HepG2 (cell line): Measurements from ENCODE around the gene CD207. TPM values are rescaled to one million over a fixed set of nuclear protein-coding genes. Genes with fewer than 3 reads are reported as not detected.

Experiments used
- ATAC-seq: fragments of 200-7000 bp; cut with Tn5 transposase; 3 replicates; pipeline ENCODE4 v1.9.1; 2020; ENCODE audit warnings: mild to moderate bottlenecking, moderate library complexity
- BruUV-seq: library from RNA; stranded (reverse); fragments of 400-500 nt; replicated peaks from 2 replicates; lab custom pipeline; 2021; lab: Mats Ljungman, UMichigan
- CTCF ChIA-PET: fragments of 300-600 bp; formaldehyde crosslinking; extraction: SDS; loops from one replicate; lab custom pipeline; 2021; ENCODE audit warnings: low total read pairs, inconsistent platforms, low intra/inter-chr PET ratio; lab: Yijun Ruan, JAX
- POLR2A ChIA-PET: fragments of 350-600 bp; sonication (Branson Sonifier 250); formaldehyde crosslinking; loops from one replicate; lab custom pipeline; 2020; ENCODE audit warnings: antibody characterized with exemption, inconsistent platforms; lab: Yijun Ruan, JAX
- DNase-seq: peaks from one replicate; pipeline ENCODE4 v3.0.0-alpha.2; 2015; ENCODE audit warnings: low spot score
- FAIRE-seq: peaks from 3 replicates; lab custom pipeline; 2011; peaks lifted over from hg19 to GRCh38; lab: Jason Lieb, UNC
- H2AFZ ChIP-seq: one replicate; pipeline ENCODE4 v1.6.1; 2011; ENCODE audit warnings: low read length, inconsistent platforms
- H3K27ac ChIP-seq: fragments of 300-600 bp; 3 replicates; pipeline ENCODE4 v1.8.0; 2011; ENCODE audit warnings: mixed run types, mild to moderate bottlenecking, mixed read lengths, low read length, inconsistent platforms; ENCODE audit not compliant: insufficient read depth; ENCODE audit errors: extremely low read length
- H3K27me3 ChIP-seq, 2 experiments: fragments of 200-600 bp in 1 of 2; 2 replicates in 1 of 2; 3 replicates in 1 of 2; pipeline versions ENCODE4 v1.6.0 to v1.8.0; 2011; ENCODE audit warnings: low read length in 2 of 2, mild to moderate bottlenecking in 2 of 2, moderate library complexity in 2 of 2, inconsistent platforms in 1 of 2; ENCODE audit not compliant: insufficient read depth in 2 of 2, control insufficient read depth in 1 of 2
- H3K36me3 ChIP-seq, 2 experiments: fragments of 200-600 bp in 1 of 2; replicated peaks in 1 of 2; 2 replicates in 1 of 2; 3 replicates in 1 of 2; pipeline versions ENCODE4 v1.5.1 to v1.8.0; 2011; ENCODE audit warnings: low read length in 2 of 2, inconsistent platforms in 1 of 2; ENCODE audit not compliant: insufficient read depth in 2 of 2, control insufficient read depth in 1 of 2
- H3K4me1 ChIP-seq: 2 replicates; pipeline ENCODE4 v1.5.1; 2012; ENCODE audit warnings: low read length, inconsistent platforms; ENCODE audit not compliant: insufficient read depth
- H3K4me2 ChIP-seq: 2 replicates; pipeline ENCODE4 v1.6.0; 2011; ENCODE audit warnings: low read depth, low read length, inconsistent platforms
- H3K4me3 ChIP-seq, 3 experiments: fragments of 200-600 bp in 1 of 3; sonication (generic), shearing (Covaris generic) in 1 of 3; replicated peaks in 1 of 3; 2 replicates each; pipeline ENCODE4 v1.5.1; 2011 to 2016; ENCODE audit warnings: low read length in 3 of 3, inconsistent platforms in 2 of 3, low read depth in 2 of 3, mild to moderate bottlenecking in 2 of 3, control low read depth in 1 of 3, mixed read lengths in 1 of 3; ENCODE audit not compliant: insufficient read depth in 1 of 3
- H3K79me2 ChIP-seq: one replicate; pipeline ENCODE4 v1.6.1; 2011; ENCODE audit warnings: low read length, inconsistent platforms; ENCODE audit not compliant: insufficient read depth
- H3K9ac ChIP-seq: 2 replicates; pipeline ENCODE4 v1.6.0; 2011; ENCODE audit warnings: mild to moderate bottlenecking, low read depth, low read length, inconsistent platforms; ENCODE audit not compliant: insufficient read depth
- H3K9me3 ChIP-seq: 2 replicates; pipeline ENCODE4 v1.5.1; 2012; ENCODE audit warnings: mild to moderate bottlenecking, low read length
- H4K20me1 ChIP-seq: 2 replicates; pipeline ENCODE4 v1.6.0; 2011; ENCODE audit warnings: inconsistent platforms, mild to moderate bottlenecking, low read length, moderate library complexity; ENCODE audit not compliant: insufficient read depth
- AGO1 ChIP-seq: fragments of 200-400 bp; formaldehyde crosslinking; IDR thresholded peaks from 2 replicates; pipeline ENCODE4 v1.6.1; 2017; ENCODE audit warnings: mild to moderate bottlenecking, low read depth, low read length, moderate library complexity; ENCODE audit not compliant: poor library complexity, severe bottlenecking
- FOSL1 ChIP-seq: sonication (generic); formaldehyde crosslinking; IDR thresholded peaks from 2 replicates; pipeline ENCODE4 v1.9.0; 2021; ENCODE audit warnings: missing genetic modification reagents, borderline replicate concordance
- MTA1 ChIP-seq: sonication (generic); formaldehyde crosslinking; IDR thresholded peaks from 2 replicates; pipeline ENCODE4 v1.4.0; 2020; ENCODE audit warnings: missing genetic modification reagents, mild to moderate bottlenecking, borderline replicate concordance
- NR2F2 ChIP-seq: IDR thresholded peaks from 2 replicates; pipeline ENCODE4 v1.6.1; 2012; ENCODE audit warnings: low read depth, inconsistent platforms, borderline replicate concordance
- WIZ ChIP-seq: sonication (generic); formaldehyde crosslinking; IDR thresholded peaks from 2 replicates; pipeline ENCODE4 v1.5.1; 2020; ENCODE audit warnings: mild to moderate bottlenecking, missing genetic modification reagents
- YEATS2 ChIP-seq: sonication (generic); formaldehyde crosslinking; IDR thresholded peaks from 2 replicates; pipeline ENCODE4 v1.4.0; 2020; ENCODE audit warnings: missing genetic modification reagents, borderline replicate concordance
- ZBED4 ChIP-seq: sonication (generic); formaldehyde crosslinking; IDR thresholded peaks from 2 replicates; pipeline ENCODE4 v1.4.0; 2020; ENCODE audit warnings: missing genetic modification reagents, borderline replicate concordance
- ZNF451 ChIP-seq: sonication (generic); formaldehyde crosslinking; IDR thresholded peaks from 2 replicates; pipeline ENCODE4 v1.5.0; 2020; ENCODE audit warnings: mild to moderate bottlenecking, missing genetic modification reagents
- WGBS: methylation state at CpG from one replicate; pipeline ENCODE4 v1.1.6; 2017; ENCODE audit warnings: low lambda C conversion rate; 5-methylcytosine and 5-hydroxymethylcytosine counted together
- in situ Hi-C: cut with HindIII; loops from 2 replicates; pipeline ENCODE4 v1.10.0; 2017; ENCODE audit warnings: low pct_unique_long_range_greater_than_20kb; ENCODE audit not compliant: extremely low pct_ligation_motif_present
- intact Hi-C: fragments of 100-400 bp; cut with micrococcal nuclease; formaldehyde crosslinking; loops from one replicate; pipeline ENCODE4 v1.10.0; 2022; ENCODE audit not compliant: unreplicated experiment
- polyA plus RNA-seq, 8 experiments: library from polyadenylated mRNA; depleted of rRNA in 3 of 8; stranded (reverse) in 7 of 8; unstranded in 1 of 8; fragments of >200 nt; fragmentation: Illumina TruSeq in 4 of 8; extraction: Trizol in 4 of 8; gene quantifications; 2 replicates each; pipeline versions ENCODE4 v1.2.1 to v1.2.3, GENCODE V29; 2011 to 2016; ENCODE audit warnings: low read depth in 4 of 8, missing spikeins in 1 of 8, mixed read lengths in 1 of 8; ENCODE audit not compliant: insufficient read depth in 1 of 8
- total RNA-seq, 5 experiments: library from RNA; depleted of rRNA; stranded (reverse); fragments of >200 nt; fragmentation: Illumina TruSeq; extraction: Trizol; gene quantifications; 2 replicates each; pipeline ENCODE4 v1.2.3, GENCODE V29; 2016; ENCODE audit warnings: low read depth in 1 of 5
- TF ChIP-seq, protein P1 (sequence below): sonication (generic); formaldehyde crosslinking; IDR thresholded peaks from 2 replicates; pipeline ENCODE4 v1.8.0; 2022; ENCODE audit warnings: mild to moderate bottlenecking, missing genetic modification reagents; ENCODE audit not compliant: insufficient replicate concordance

The CD207 gene
- total and polyA plus RNA-seq, 2 of the 13 experiments (the other 11 are each of a cell fraction or from before 2014, with no cell fraction given), result 0.09 to 0.15 TPM

DNA sequence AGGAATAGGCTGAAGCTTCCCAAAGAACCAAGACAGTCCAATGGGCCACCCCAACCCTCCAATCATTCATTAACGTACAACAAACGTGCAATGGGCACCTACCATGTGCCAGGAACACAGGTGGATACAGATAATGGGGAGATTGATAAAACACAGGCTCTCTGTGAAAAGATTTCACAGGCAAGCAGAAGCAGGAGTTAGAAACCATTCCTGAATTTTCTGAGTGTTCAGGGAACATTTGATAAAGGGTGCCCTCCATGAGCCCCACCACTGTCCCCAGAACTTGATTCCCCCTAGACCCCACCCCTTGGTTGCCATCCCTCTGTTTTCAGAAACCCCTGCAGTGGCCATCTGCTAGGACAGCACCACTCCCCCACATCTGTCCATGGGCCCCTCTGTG, 1.5 kb downstream of the CD207 start (continued):
- TF ChIP-seq AGO1, result no peak
- TF ChIP-seq, all 625 proteins: peak for 0

- TF ChIP-seq WIZ (no peak), YEATS2 (no peak), MTA1 (no peak), NR2F2 (no peak), FOSL1 (no peak), ZBED4 (CRISPR knock-in tag) (no peak), ZNF451 (CRISPR knock-in tag) (no peak)
- TF ChIP-seq, protein P1, sequence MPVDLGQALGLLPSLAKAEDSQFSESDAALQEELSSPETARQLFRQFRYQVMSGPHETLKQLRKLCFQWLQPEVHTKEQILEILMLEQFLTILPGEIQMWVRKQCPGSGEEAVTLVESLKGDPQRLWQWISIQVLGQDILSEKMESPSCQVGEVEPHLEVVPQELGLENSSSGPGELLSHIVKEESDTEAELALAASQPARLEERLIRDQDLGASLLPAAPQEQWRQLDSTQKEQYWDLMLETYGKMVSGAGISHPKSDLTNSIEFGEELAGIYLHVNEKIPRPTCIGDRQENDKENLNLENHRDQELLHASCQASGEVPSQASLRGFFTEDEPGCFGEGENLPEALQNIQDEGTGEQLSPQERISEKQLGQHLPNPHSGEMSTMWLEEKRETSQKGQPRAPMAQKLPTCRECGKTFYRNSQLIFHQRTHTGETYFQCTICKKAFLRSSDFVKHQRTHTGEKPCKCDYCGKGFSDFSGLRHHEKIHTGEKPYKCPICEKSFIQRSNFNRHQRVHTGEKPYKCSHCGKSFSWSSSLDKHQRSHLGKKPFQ (CRISPR knock-in tag), result no peak
- H4K20me1 ChIP-seq, result no peaks in the 10 kb centered on the region
- FAIRE-seq, result no peak
- H3K27me3 ChIP-seq, result peaks cover 3 to 47% of the 10 kb centered on the region in 2 experiments
- H3K4me1 ChIP-seq, result peaks cover 20% of the 10 kb centered on the region
- H3K27ac ChIP-seq, result no peak overlapping the region
- CTCF ChIA-PET, result no interaction called here
- ATAC-seq, result no peak
- no peak overlapping the region for H3K4me3 ChIP-seq
- H3K9ac ChIP-seq, result no peak overlapping the region
- no peak for DNase-seq
- H3K4me2 ChIP-seq, result no peak overlapping the region
- BruUV-seq, result no TSS peak
- H2AFZ ChIP-seq, result no peak overlapping the region
- H3K36me3 ChIP-seq, result no peaks in the 10 kb centered on the region
- no peaks in the 10 kb centered on the region for H3K9me3 ChIP-seq
- in situ Hi-C loops (no loop called here), intact Hi-C loops (no loop called here)
- H3K79me2 ChIP-seq, result no peaks in the 10 kb centered on the region
- POLR2A ChIA-PET, result no interaction called here
- WGBS, result 33% methylated on average over 1 of the region's 1 CpG
Observed at GRCh38 chr2:70833246-70833645, 2.4 kb downstream of the CD207 start.
